A549 treated with GW870086 at 1 μM for 4 hours (cell line): Measurements from ENCODE around the gene NDUFB11. TPM values are rescaled to one million over a fixed set of nuclear protein-coding genes. Genes with fewer than 3 reads are reported as not detected.

Experiments
- total RNA-seq: library from RNA; stranded (reverse); fragments of 200-300 nt; extraction: Qiagen RNA extraction; gene quantifications from 5 replicates; pipeline ENCODE4 v1.2.3, GENCODE V29; 2022; ENCODE audit warnings: low read depth

Gene NDUFB11
- 160 to 183 TPM (median 166 TPM) in 5 replicates for total RNA-seq

GRCh38 chrX:47144626-47145394, at the start of gene NDUFB11, which contains the start of gene RBM10:
NDUFB11 (minus strand) TSS chrX:47144702; CDS start chrX:47144679, 23 bp downstream.
RBM10 (plus strand) TSS chrX:47145221; CDS start chrX:47147482, 2,261 bp downstream.

GRCh38 chrX:47193475-47194193, 49.1 kb upstream of the NDUFB11 start, which contains the start of gene UBA1:
UBA1 (plus strand) TSS chrX:47193829; CDS start chrX:47198803, 4,974 bp downstream.

Other genes with a start within 250 kb of the NDUFB11 start
- gene JADE3, start 232.3 kb downstream of the NDUFB11 start, total RNA-seq: 9.0 to 13.0 TPM (median 12.4 TPM) in 5 replicates
- 0.09 TPM in 1 of 5 replicates, not detected in the others for gene RGN, start 66.3 kb downstream of the NDUFB11 start, total RNA-seq
- gene RBM10, start 519 bp upstream of the NDUFB11 start, total RNA-seq: 30.5 to 41.1 TPM (median 37.6 TPM) in 5 replicates
- gene UBA1, start 49.1 kb upstream of the NDUFB11 start, total RNA-seq: 165 to 203 TPM (median 189 TPM) in 5 replicates
- gene CDK16, start 74.0 kb upstream of the NDUFB11 start, total RNA-seq: 90.7 to 114 TPM (median 107 TPM) in 5 replicates
- 48.7 to 57.2 TPM (median 52.6 TPM) in 5 replicates for gene USP11, start 88.3 kb upstream of the NDUFB11 start, total RNA-seq
- gene ZNF157, start 225.9 kb upstream of the NDUFB11 start, total RNA-seq: 0.06 to 0.07 TPM (median 0.06 TPM) in 3 of 5 replicates, not detected in the others